H7 (cell line): ENCODE measurements around the gene NUDT3. TPM values are rescaled to one million over a fixed set of nuclear protein-coding genes. Genes with fewer than 3 reads are reported as not detected.
"Not testable (repeated sequence)": the region's sequence is repeated elsewhere in the genome, so short reads cannot be mapped to it uniquely, and the experiment has no call there.

Experiments used
- DNase-seq: peaks from one replicate; pipeline ENCODE4 v3.0.0; 2012
- H3K27me3 ChIP-seq: 2 replicates; pipeline ENCODE4 v1.6.0; 2011; ENCODE audit warnings: mild to moderate bottlenecking, low read length; ENCODE audit not compliant: control insufficient read depth, insufficient read depth
- H3K36me3 ChIP-seq: replicated peaks from 2 replicates; pipeline ENCODE4 v1.5.1; 2011; ENCODE audit warnings: low read length; ENCODE audit not compliant: control insufficient read depth, insufficient read depth
- H3K4me3 ChIP-seq: 2 replicates; pipeline ENCODE4 v1.5.1; 2011; ENCODE audit warnings: low read depth, mild to moderate bottlenecking, control low read depth, low read length, moderate library complexity; ENCODE audit not compliant: insufficient read depth
- total RNA-seq: library from RNA; depleted of rRNA; stranded (reverse); fragments of >200 nt; shearing (Covaris generic); gene quantifications from 2 replicates; pipeline ENCODE4 v1.2.3, GENCODE V29; 2014

NUDT3 gene
- total RNA-seq, 1 experiment from 2014 or later: 28.0 TPM

DNA sequence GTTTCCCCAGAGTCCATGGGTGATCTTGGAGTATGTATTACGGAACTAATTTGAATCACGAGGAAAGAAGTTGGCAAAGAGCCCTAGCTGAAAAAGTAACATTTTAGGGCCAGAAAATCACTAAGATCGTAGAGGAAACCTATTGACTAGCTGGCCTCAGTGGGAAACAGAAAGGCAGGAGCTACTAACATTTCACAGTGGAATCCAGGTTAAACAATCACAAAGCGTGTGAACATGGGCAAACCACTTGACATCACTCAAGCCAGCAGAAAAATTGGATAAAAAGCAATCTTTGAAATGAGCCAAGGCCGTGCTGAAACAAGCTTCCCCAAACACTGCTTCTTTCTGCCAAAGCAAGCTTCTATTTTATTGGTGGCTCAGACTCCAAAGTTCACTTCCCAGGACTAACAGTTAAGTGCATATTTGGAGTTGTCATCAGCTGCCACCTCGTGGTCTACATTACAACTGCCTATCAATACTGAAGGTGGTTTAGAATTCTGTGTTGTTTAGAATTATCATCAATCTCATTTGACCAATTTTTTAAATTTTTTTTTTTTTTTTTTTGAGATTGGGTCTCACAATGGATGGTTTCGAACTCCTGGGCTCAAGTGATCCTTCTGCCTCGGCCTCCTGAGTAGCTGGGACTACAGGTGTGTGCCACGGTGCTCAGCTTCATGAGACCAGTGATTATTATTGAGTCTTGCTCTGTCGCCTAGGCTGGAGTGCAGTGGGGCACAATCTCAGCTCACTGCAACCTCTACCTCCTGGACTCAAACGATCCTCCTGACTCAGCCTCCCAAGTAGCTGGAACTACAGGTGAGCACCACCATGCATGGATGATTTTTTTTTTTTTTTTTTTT is 22.8 kb upstream of the NUDT3 start:
- no peak overlapping the region for H3K4me3 ChIP-seq
- no peaks in the 10 kb centered on the region for H3K27me3 ChIP-seq
- H3K36me3 ChIP-seq: peaks cover 28% of the 10 kb centered on the region
- DNase-seq: no peak

DNA sequence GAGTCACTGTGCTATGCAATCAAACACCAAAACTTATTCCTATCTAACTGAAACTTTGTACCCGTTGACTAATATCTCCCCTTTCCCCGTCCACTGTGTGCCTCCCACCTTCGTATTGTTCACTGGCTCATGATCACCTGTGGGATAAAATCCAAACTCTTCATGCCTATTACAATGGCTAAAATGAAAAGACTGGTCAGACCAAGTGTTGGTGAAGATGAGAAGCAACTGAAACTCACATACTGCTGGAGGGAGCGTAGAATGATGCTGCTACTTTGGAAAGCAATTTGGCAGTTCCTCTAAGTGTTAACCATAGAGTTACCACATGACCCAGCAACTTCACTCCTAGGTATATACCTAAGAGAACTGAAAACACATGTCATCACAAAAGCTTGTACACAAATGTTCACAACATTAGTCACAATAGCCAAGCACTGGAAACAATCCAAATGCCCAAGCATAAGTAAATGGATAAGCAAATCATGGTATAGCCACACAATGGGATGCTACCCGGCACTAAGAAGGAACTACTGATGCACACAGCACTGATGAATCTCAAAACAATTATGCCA is 20.3 kb upstream of the NUDT3 start:
- no peak overlapping the region for H3K4me3 ChIP-seq
- peaks cover 12% of the 10 kb centered on the region for H3K36me3 ChIP-seq
- no peaks in the 10 kb centered on the region for H3K27me3 ChIP-seq
- DNase-seq: no peak

DNA sequence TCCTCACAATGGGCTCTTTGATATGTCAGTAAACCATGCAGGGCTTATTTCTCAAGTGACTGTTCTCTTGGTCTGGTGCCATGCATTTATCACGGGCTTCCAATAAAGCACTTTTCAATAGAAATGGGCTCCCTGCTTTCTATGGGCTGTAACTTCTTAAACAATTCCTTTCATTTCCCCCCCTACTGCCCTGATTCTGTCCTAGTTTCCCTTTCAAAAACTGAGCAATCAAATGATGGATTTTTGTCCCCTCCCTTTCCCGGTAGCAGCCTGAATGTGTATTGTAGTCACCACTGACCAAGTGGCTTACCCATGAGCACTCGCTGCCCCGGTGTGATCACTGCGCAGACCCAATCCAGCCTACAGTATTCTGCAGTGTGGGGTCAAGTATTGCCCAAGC is 19.5 kb upstream of the NUDT3 start:
- no peak overlapping the region for H3K4me3 ChIP-seq
- DNase-seq: no peak
- no peaks in the 10 kb centered on the region for H3K27me3 ChIP-seq
- peaks cover 9% of the 10 kb centered on the region for H3K36me3 ChIP-seq

DNA sequence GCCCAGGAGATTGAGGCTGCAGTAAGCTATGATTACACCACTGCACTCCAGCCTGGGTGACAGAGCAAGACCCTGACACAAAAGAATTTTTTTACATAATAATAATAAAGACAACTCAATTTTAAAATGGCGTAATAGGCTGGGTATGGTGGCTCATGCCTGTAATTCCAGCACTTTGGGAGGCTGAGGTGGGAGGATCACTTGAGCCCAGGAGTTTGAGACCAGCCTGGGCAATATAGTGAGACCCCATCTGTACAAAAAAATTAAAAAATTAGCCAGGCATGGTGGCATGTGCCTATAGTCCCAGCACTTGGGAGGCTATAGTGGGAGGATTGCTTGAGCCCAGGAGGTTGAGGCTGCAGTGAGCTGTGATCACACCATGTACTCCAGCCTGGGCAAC is 15.4 kb upstream of the NUDT3 start:
- H3K36me3 ChIP-seq, DNase-seq, H3K4me3 ChIP-seq, H3K27me3 ChIP-seq: not testable (repeated sequence)

DNA sequence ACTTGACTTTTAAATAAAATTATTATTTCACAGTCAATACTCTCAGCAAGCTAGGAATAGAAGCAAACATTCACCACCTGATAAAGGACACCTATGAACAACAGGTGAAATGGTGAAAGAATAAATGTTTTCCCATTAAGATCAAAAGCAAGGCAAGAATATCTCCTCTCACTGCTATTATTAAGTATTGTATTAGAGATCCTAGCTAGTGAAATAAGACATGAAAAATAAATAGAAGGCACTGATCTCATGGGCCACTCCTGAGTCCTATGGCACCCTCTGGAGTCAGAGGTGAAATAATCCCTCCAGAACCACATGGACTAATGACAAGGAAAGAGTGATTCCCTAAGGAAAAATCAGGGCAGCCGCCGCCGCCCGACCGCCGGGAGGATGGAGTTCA is 4.0 kb upstream of the NUDT3 start:
- H3K4me3 ChIP-seq: no peak overlapping the region
- no peak for DNase-seq
- no peaks in the 10 kb centered on the region for H3K27me3 ChIP-seq
- H3K36me3 ChIP-seq: no peaks in the 10 kb centered on the region

DNA sequence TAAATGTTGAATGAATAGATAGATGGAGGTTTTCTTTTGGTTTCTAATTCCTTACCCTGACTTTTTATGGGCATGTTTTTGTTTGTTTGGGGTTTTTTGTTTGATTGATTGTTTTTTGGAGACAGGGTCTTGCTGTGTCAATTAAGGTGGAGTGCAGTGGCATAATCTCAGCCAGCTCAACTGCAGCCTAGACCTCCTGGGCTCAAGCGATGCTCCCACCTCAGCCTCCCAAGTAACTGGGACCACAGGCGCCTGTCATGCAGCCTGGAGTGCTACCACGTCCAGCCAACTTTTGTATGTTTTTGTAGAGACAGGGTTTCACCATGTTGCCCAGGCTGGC is 1.5 kb upstream of the NUDT3 start:
- Histone ChIP-seq H3K27me3 (no peaks in the 10 kb centered on the region), H3K4me3 (no peak overlapping the region), H3K36me3 (no peaks in the 10 kb centered on the region; the same call in 1 of the 2 replicates)
- no peak for DNase-seq

DNA sequence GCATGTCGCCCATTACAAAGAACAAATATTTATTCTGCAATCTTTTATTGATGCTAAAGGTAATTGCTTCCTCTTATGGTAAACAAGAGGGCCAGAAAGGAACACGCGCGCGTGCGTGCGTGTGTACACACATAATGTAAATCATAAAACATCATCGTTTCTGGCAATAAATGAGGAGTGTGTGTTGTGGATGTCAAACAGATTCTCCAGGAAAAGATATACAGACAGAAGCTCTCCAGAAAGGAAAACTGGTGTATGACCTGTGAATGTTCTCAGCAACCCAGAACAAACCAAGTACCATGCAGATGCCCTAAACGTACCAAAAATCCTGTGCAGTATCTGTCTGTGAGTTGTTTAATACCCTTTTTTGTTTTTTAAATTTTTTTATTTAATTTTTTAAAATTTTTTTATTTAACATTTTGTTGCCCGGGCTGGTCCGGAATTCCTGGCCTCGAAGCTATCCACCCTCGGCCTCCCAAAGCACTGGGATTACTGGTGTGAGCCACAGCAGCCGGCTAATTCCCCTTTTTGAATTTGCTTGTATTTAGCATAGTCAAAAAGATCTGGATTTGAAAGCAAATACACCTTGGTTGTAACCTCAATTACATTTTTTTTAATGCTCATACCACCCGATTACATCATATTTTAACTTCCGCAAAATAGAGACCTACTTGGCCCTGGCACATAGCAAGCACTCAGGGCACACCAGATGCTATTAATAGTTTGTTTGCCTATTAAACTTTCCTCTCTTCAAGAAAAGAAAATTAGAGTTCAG is 909 bp upstream of the NUDT3 start:
- H3K4me3 ChIP-seq: peak overlapping the region; percentile 76
- no peaks in the 10 kb centered on the region; the same call in 1 of the 2 replicates for H3K36me3 ChIP-seq
- H3K27me3 ChIP-seq: no peaks in the 10 kb centered on the region
- no peak for DNase-seq

DNA sequence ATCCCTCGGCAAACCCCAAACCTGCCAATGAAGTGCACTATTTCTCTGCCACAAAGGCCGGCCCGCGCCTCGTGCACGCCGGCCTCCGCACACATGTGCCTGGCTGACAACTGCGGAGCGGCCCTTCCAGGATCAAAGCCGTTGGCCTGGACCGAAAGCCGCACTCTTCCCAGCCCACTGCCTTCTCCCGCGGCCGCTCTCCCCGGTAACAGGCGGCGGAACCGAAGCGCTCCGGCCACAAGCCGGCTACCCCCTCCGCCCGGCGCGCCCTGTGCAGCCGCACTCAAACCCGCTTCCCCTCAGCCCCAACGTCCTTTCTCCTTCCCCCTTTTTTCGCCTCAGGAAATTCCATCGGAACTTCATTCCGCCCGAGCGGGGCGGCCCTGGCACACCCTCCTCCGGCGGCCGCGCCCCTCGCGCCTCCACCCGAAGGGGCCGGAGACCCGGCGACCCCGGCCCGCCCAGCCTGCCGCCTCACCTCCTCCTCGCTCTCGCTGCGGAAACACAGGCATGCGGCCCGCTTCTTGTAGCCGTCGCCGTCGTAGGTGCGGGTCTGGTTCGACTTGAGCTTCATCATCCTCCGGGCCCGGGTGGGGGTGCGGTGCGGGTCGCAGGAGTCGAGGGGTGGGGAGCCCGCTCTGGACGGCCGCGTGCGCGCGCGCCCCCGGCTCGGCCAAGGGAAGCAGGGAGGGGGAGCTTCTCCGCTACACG is 528 bp downstream of the NUDT3 start:
- Histone ChIP-seq H3K27me3 (no peaks in the 10 kb centered on the region), H3K36me3 (no peaks in the 10 kb centered on the region; the same call in 1 of the 2 replicates), H3K4me3 (peak overlapping the region; percentile 76)
- peak; percentile 93 for DNase-seq

DNA sequence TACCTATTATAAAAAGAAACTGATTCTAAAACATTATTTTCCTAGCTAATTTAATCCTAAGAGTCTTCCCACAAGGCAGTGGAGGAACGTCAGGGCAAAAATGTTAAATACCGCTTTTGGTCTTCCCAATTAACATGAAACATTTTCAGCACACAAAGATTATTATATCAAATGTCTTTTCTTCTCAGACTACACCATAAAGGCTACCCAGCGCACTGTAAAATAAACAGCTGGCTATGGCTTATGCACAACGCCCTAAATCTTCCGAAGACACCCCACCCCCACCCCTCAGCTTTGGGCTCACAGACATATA is 1.0 kb downstream of the NUDT3 start:
- no peak for DNase-seq
- H3K4me3 ChIP-seq: peak overlapping the region; percentile 76
- H3K36me3 ChIP-seq: no peaks in the 10 kb centered on the region; the same call in 1 of the 2 replicates
- no peaks in the 10 kb centered on the region for H3K27me3 ChIP-seq

DNA sequence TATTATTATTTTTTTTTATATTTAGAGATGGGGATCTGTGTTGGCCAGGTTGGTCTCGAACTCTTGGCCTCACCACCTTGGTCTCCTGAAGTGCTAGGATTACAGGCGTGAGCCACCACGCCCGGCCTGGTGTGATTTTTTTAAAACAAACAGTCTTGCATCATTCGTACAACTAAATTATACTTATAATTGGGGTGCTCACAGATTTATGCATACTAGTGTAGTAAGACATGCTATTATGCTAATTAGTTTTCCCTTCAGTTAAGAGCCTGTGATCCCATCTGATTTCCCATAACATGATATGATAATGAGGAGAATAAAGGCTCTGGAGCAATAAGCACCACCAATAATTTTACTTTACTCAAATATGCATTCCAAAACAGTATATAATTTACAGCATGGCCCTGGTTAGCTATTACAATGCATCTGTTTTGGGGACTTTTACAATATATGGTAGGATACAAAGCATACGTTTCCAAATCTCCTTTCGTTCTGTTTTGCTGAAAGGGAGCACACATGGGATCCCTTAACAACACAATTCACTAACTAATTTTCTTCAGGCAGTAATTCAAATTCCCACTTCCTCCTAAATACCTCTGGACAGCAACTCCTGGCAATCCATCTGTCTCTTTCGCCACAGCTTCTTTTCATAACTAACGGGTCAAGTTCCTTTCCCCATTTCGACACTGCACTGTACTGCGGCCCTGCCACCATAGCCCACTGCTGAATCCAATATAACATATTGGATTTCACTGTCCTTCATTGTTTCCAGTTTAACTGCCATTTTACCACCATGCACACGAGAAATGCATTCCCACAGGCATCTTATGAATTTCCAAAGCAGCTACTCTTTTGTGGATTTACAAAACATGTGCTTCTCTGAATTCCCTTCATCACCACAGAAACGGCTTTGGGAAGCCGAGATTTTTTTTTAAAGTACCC is 1.7 kb downstream of the NUDT3 start:
- no peaks in the 10 kb centered on the region for H3K27me3 ChIP-seq
- H3K4me3 ChIP-seq: peak overlapping the region; percentile 76
- H3K36me3 ChIP-seq: no peaks in the 10 kb centered on the region; the same call in 1 of the 2 replicates
- DNase-seq: peak; percentile 27

DNA sequence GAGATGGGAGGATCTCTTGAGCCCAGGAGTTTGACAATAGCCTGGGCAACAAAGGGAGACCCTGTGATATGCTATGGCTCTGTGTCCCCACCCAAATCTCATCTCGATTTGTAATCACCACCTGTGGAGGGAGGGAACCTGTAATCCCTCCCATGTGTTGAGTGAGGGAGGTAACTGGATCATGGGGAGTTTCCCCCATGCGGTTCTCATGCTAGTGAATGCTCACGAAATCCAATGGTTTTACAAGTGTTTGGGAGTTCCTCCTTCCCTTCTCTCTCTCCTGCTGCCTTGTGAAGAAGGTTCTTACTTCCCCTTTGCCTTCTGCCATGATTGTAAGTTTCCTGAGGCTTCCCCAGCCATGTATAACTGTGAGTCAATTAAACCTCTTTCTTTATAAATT is 3.4 kb downstream of the NUDT3 start:
- no peak for DNase-seq
- no peaks in the 10 kb centered on the region; the same call in 1 of the 2 replicates for H3K36me3 ChIP-seq
- no peaks in the 10 kb centered on the region for H3K27me3 ChIP-seq
- H3K4me3 ChIP-seq: no peak overlapping the region

DNA sequence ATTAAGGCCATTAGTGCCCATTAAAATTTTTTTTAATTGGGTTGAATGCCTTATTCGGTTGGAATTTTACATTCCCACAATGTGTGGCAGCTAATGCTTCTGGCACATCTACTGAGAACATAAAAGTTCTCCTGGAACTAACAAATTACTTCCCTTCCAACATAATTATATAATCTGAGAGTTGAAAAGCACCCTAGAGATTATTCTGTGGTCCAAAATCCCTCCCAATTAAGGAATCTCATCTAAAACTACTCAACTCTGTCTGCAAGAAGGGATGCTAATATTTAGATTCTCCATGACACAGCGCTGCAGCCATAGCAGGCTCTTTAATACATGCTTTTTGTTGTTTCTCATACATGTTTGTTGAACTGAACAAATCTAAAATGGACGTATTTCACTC is 4.0 kb downstream of the NUDT3 start:
- Histone ChIP-seq H3K36me3 (no peaks in the 10 kb centered on the region; the same call in 1 of the 2 replicates), H3K4me3 (no peak overlapping the region), H3K27me3 (no peaks in the 10 kb centered on the region)
- DNase-seq: no peak

DNA sequence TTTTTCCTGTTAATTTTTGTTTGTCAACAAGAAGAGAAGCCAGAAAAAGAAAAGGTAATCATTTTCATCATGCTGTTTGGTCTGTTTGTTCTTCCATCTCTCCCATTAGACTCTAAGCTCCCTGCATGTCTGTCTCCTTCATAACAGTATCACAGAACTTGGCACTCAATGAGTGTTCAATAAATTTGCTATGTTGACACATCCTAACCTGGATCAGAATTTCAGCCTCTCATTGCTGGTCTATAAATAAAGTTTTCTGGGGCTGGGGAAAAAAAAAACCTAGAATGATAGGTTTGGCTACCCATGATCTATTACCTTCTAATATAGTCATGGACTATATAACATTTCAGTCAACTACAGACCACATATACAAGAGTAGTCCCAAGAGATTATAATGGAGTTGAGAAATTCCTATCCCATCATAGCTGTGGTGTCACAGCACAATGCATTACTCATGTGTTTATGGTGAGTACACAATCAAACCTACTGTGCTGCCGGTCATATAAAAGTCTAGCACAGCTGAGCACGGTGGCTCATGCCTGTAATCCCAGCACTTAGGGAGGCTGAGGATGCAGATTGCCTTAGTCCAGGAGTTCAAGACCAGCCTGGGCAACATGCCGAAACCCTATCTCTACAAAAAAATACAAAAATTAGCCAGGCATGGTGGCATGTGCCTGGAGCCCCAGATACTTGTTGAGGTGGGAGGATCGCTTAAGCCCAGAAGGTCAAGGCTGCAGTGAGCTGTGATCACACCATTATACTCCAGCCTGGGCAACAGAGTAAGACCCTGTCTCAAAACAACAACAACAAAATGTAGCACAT is 5.9 kb downstream of the NUDT3 start:
- H3K27me3 ChIP-seq: no peaks in the 10 kb centered on the region
- no peak for DNase-seq
- H3K36me3 ChIP-seq: no peaks in the 10 kb centered on the region; the same call in 1 of the 2 replicates
- H3K4me3 ChIP-seq: no peak overlapping the region
